IMR-90 (cell line): ENCODE results near the gene SLC26A4. TPM values are rescaled to one million over a fixed set of nuclear protein-coding genes. Genes with fewer than 3 reads are reported as not detected.

ENCODE experiments used
- ATAC-seq: fragments of 200-7000 bp; cut with Tn5 transposase; 2 replicates; pipeline ENCODE4 v1.9.1; 2020; ENCODE audit warnings: low read depth, mild to moderate bottlenecking, moderate library complexity
- BruUV-seq: library from RNA; stranded (reverse); fragments of 400-500 nt; replicated peaks from 2 replicates; lab custom pipeline; 2021; lab: Mats Ljungman, UMichigan
- CTCF ChIA-PET: fragments of 300-600 bp; formaldehyde crosslinking; extraction: SDS; loops from one replicate; lab custom pipeline; 2021; ENCODE audit warnings: antibody characterized with exemption; lab: Yijun Ruan, JAX
- POLR2A ChIA-PET: fragments of 300-600 bp; sonication (Branson Sonifier 250); formaldehyde crosslinking; loops from one replicate; lab custom pipeline; 2022; ENCODE audit warnings: antibody characterized with exemption; ENCODE audit not compliant: unreplicated experiment; lab: Charles Lee
- DNase-seq: peaks from one replicate; pipeline ENCODE4 v3.0.0; 2013
- H2AFZ ChIP-seq: replicated peaks from 2 replicates; pipeline ENCODE3; 2013; ENCODE audit warnings: low read length, mild to moderate bottlenecking; ENCODE audit not compliant: poor library complexity
- H2AK5ac ChIP-seq: 2 replicates; pipeline ENCODE4 v1.6.1; 2013; ENCODE audit warnings: low read depth, low read length, inconsistent platforms
- H2AK9ac ChIP-seq: replicated peaks from 2 replicates; pipeline ENCODE3; 2013; ENCODE audit warnings: mild to moderate bottlenecking, low read depth, low read length, moderate library complexity; ENCODE audit not compliant: poor library complexity
- H2BK120ac ChIP-seq: 2 replicates; pipeline ENCODE4 v1.6.1; 2013; ENCODE audit warnings: low read depth, low read length, inconsistent platforms
- H2BK15ac ChIP-seq: 3 replicates; pipeline ENCODE4 v1.6.1; 2013; ENCODE audit warnings: low read depth, low read length, inconsistent platforms
- H2BK20ac ChIP-seq: 2 replicates; pipeline ENCODE4 v1.6.1; 2013; ENCODE audit warnings: low read depth, mild to moderate bottlenecking, inconsistent platforms, low read length, moderate library complexity
- H2BK5ac ChIP-seq: 2 replicates; pipeline ENCODE4 v1.6.1; 2013; ENCODE audit warnings: mild to moderate bottlenecking, low read depth, low read length, inconsistent platforms; ENCODE audit not compliant: poor library complexity, severe bottlenecking
- H3K14ac ChIP-seq: replicated peaks from 2 replicates; pipeline ENCODE4 v1.6.1; 2013; ENCODE audit warnings: low read depth, low read length, inconsistent platforms
- H3K18ac ChIP-seq: 2 replicates; pipeline ENCODE4 v1.6.1; 2013; ENCODE audit warnings: low read depth, low read length, control low read depth
- H3K23ac ChIP-seq: 2 replicates; pipeline ENCODE4 v1.6.1; 2013; ENCODE audit warnings: low read depth, low read length, inconsistent platforms
- H3K27ac ChIP-seq: 2 replicates; pipeline ENCODE4 v1.5.1; 2013; ENCODE audit warnings: mild to moderate bottlenecking, control low read depth, low read length; ENCODE audit not compliant: insufficient read depth
- H3K27me3 ChIP-seq: 2 replicates; pipeline ENCODE4 v1.6.1; 2013; ENCODE audit warnings: low read length; ENCODE audit not compliant: control insufficient read depth, insufficient read depth
- H3K36me3 ChIP-seq: 2 replicates; pipeline ENCODE4 v1.6.1; 2013; ENCODE audit warnings: low read length, mixed read lengths; ENCODE audit not compliant: control insufficient read depth, insufficient read depth
- H3K4ac ChIP-seq: 2 replicates; pipeline ENCODE4 v1.6.1; 2013; ENCODE audit warnings: low read depth, low read length, inconsistent platforms
- H3K4me1 ChIP-seq: 2 replicates; pipeline ENCODE4 v1.6.1; 2013; ENCODE audit warnings: low read length, mixed read lengths; ENCODE audit not compliant: control insufficient read depth, insufficient read depth
- H3K4me2 ChIP-seq: 2 replicates; pipeline ENCODE4 v1.6.1; 2013; ENCODE audit warnings: low read depth, mild to moderate bottlenecking, control low read depth, low read length, moderate library complexity
- H3K4me3 ChIP-seq: 2 replicates; pipeline ENCODE4 v1.5.1; 2013; ENCODE audit warnings: low read depth, mild to moderate bottlenecking, control low read depth, low read length, moderate library complexity; ENCODE audit not compliant: insufficient read depth
- H3K56ac ChIP-seq: 2 replicates; pipeline ENCODE4 v1.6.1; 2013; ENCODE audit warnings: low read length, inconsistent platforms; ENCODE audit not compliant: insufficient read depth; ENCODE audit errors: extremely low read depth
- H3K79me1 ChIP-seq, 2 experiments: 2 replicates each; pipeline ENCODE4 v1.6.1; 2013; ENCODE audit warnings: low read length in 2 of 2, inconsistent platforms in 1 of 2, low read depth in 1 of 2
- H3K9ac ChIP-seq: 2 replicates; pipeline ENCODE4 v1.6.1; 2013; ENCODE audit warnings: low read depth, low read length, control low read depth
- H3K9me1 ChIP-seq: 2 replicates; pipeline ENCODE4 v1.6.1; 2013; ENCODE audit warnings: low read length, inconsistent platforms; ENCODE audit not compliant: insufficient read depth
- H3K9me3 ChIP-seq: 2 replicates; pipeline ENCODE4 v1.6.1; 2013; ENCODE audit warnings: low read length; ENCODE audit not compliant: control insufficient read depth, insufficient read depth
- H4K20me1 ChIP-seq: 2 replicates; pipeline ENCODE4 v1.6.1; 2013; ENCODE audit warnings: low read length, inconsistent platforms; ENCODE audit not compliant: insufficient read depth
- H4K5ac ChIP-seq: 2 replicates; pipeline ENCODE4 v1.6.1; 2013; ENCODE audit warnings: mild to moderate bottlenecking, low read depth, low read length, control low read depth
- H4K8ac ChIP-seq, 2 experiments: 2 replicates each; pipeline ENCODE4 v1.6.1; 2013; ENCODE audit warnings: low read depth in 2 of 2, low read length in 2 of 2, control low read depth in 1 of 2, inconsistent platforms in 1 of 2
- H4K91ac ChIP-seq: 2 replicates; pipeline ENCODE4 v1.6.1; 2013; ENCODE audit warnings: low read depth, low read length, inconsistent platforms; ENCODE audit not compliant: insufficient read depth
- BHLHE40 ChIP-seq: fragments of 150-350 bp; IDR thresholded peaks from 2 replicates; pipeline ENCODE4 v1.6.1; 2016; ENCODE audit warnings: mild to moderate bottlenecking, low read depth, low read length
- CEBPB ChIP-seq: IDR thresholded peaks from 2 replicates; pipeline ENCODE4 v1.6.1; 2012; ENCODE audit warnings: low read depth, low read length, improper control_type of control experiment
- CHD1 ChIP-seq: IDR thresholded peaks from 2 replicates; pipeline ENCODE4 v1.6.1; 2012; ENCODE audit warnings: low read depth, low read length, improper control_type of control experiment
- FOS ChIP-seq: fragments of 150-350 bp; IDR thresholded peaks from 2 replicates; pipeline ENCODE4 v1.6.1; 2016; ENCODE audit warnings: low read depth, low read length
- MAFK ChIP-seq: IDR thresholded peaks from 2 replicates; pipeline ENCODE4 v1.6.1; 2012; ENCODE audit warnings: low read depth, low read length, improper control_type of control experiment
- MAZ ChIP-seq: IDR thresholded peaks from 2 replicates; pipeline ENCODE4 v1.6.1; 2012; ENCODE audit warnings: low read depth, mild to moderate bottlenecking, low read length, improper control_type of control experiment, moderate library complexity, borderline replicate concordance
- MXI1 ChIP-seq: IDR thresholded peaks from 2 replicates; pipeline ENCODE4 v1.6.1; 2012; ENCODE audit warnings: low read depth, mild to moderate bottlenecking, low read length, moderate library complexity, borderline replicate concordance
- NFE2L2 ChIP-seq: fragments of 150-350 bp; IDR thresholded peaks from 2 replicates; pipeline ENCODE4 v1.6.1; 2016; ENCODE audit warnings: low read depth, mild to moderate bottlenecking, low read length
- RAD21 ChIP-seq: IDR thresholded peaks from 2 replicates; pipeline ENCODE4 v1.6.1; 2012; ENCODE audit warnings: low read length, improper control_type of control experiment
- RCOR1 ChIP-seq: IDR thresholded peaks from 2 replicates; pipeline ENCODE4 v1.6.1; 2012; ENCODE audit warnings: mild to moderate bottlenecking, low read length, improper control_type of control experiment; ENCODE audit not compliant: insufficient replicate concordance
- SMC3 ChIP-seq: fragments of 150-350 bp; IDR thresholded peaks from 2 replicates; pipeline ENCODE4 v1.6.1; 2016; ENCODE audit warnings: low read depth, mild to moderate bottlenecking, antibody characterized with exemption, low read length, moderate library complexity
- USF2 ChIP-seq: fragments of 150-350 bp; IDR thresholded peaks from 2 replicates; pipeline ENCODE4 v1.6.1; 2017; ENCODE audit warnings: mild to moderate bottlenecking, antibody characterized with exemption, low read length, low read depth
- WGBS, 2 experiments: methylation state at CpG; one replicate each; pipeline versions ENCODE4 v1.1.5 to v1.1.7; 2013; ENCODE audit warnings: missing lambda C conversion rate in 2 of 2; ENCODE audit not compliant: insufficient read length in 1 of 2; ENCODE audit errors: extremely low coverage in 2 of 2; 5-methylcytosine and 5-hydroxymethylcytosine counted together
- dilution Hi-C: fragments of 300-500 bp; cut with HindIII; formaldehyde crosslinking; loops from one replicate; pipeline ENCODE4 v1.14.3; 2018; ENCODE audit warnings: low sequenced_read_pairs; ENCODE audit not compliant: unreplicated experiment
- in situ Hi-C: fragments of 300-500 bp; cut with MboI; formaldehyde crosslinking; loops from 3 replicates; pipeline ENCODE4 v1.14.3; 2019; ENCODE audit warnings: low sequenced_read_pairs, inconsistent platforms, mixed read lengths
- intact Hi-C: fragments of 100-400 bp; cut with micrococcal nuclease; formaldehyde crosslinking; loops from 2 replicates; pipeline ENCODE4 v1.10.0; 2022
- polyA plus RNA-seq, 3 experiments: library from polyadenylated mRNA; depleted of rRNA; stranded (reverse); fragments of >200 nt; gene quantifications; 2 replicates each; pipeline ENCODE4 v1.2.3, GENCODE V29; 2012; ENCODE audit warnings: low replicate concordance in 1 of 3
- total RNA-seq: library from RNA; depleted of rRNA; stranded (reverse); fragments of >200 nt; gene quantifications from 2 replicates; pipeline ENCODE4 v1.2.3, GENCODE V29; 2012
- TF ChIP-seq, protein P1 (sequence below): conservative IDR thresholded peaks from 2 replicates; pipeline ENCODE4 v1.5.1; 2012; ENCODE audit warnings: mild to moderate bottlenecking, low read depth, low read length, improper control_type of control experiment

SLC26A4 gene
- total and polyA plus RNA-seq, 2 of the 4 experiments (the other 2 are of a cell fraction): 0.09 to 1.1 TPM

DNA sequence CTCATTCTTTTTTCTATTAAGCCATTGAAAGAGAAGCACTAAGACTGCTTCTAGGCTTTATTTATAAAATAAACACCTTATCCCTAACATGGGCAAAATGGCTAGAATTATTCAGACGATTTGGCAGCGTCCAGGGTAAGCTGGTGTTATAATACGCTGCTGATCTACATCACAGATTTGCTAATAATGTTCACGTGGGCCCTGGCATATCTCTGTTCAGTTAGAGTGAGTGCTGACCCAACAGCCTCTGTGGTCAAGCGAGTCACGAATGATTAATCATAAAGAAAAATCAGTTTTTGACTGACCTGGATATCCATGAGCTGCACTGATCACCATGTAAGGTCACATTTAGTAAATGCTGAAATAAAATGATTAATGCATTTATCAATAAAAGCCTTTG, 54.9 kb downstream of the SLC26A4 start:
- TF ChIP-seq RCOR1: no peak
- TF ChIP-seq BHLHE40: peak; percentile 21; the same call in 1 of the 2 replicates
- no peak for TF ChIP-seq MXI1
- TF ChIP-seq FOS: no peak
- no peak for TF ChIP-seq CHD1
- no peak for TF ChIP-seq NFE2L2
- TF ChIP-seq RAD21: no peak
- peak; percentile 72 for TF ChIP-seq USF2
- TF ChIP-seq, protein P1, sequence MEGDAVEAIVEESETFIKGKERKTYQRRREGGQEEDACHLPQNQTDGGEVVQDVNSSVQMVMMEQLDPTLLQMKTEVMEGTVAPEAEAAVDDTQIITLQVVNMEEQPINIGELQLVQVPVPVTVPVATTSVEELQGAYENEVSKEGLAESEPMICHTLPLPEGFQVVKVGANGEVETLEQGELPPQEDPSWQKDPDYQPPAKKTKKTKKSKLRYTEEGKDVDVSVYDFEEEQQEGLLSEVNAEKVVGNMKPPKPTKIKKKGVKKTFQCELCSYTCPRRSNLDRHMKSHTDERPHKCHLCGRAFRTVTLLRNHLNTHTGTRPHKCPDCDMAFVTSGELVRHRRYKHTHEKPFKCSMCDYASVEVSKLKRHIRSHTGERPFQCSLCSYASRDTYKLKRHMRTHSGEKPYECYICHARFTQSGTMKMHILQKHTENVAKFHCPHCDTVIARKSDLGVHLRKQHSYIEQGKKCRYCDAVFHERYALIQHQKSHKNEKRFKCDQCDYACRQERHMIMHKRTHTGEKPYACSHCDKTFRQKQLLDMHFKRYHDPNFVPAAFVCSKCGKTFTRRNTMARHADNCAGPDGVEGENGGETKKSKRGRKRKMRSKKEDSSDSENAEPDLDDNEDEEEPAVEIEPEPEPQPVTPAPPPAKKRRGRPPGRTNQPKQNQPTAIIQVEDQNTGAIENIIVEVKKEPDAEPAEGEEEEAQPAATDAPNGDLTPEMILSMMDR: no peak
- TF ChIP-seq SMC3: no peak
- no peak for TF ChIP-seq CEBPB
- no peak for TF ChIP-seq MAFK
- TF ChIP-seq MAZ: no peak
- Histone ChIP-seq H3K18ac (no peak overlapping the region), H3K27me3 (no peaks in the 10 kb centered on the region), H4K5ac (no peak overlapping the region), H3K36me3 (no peaks in the 10 kb centered on the region), H3K4me2 (no peak overlapping the region), H3K79me1 (no peaks in the 10 kb centered on the region), H3K4ac (no peak overlapping the region), H3K56ac (no peak overlapping the region), H4K91ac (no peak overlapping the region), H3K14ac (no peak overlapping the region), H4K8ac (no peak overlapping the region), H3K4me3 (no peak overlapping the region), H2BK5ac (no peak overlapping the region), H2BK120ac (no peak overlapping the region), H3K9ac (no peak overlapping the region), H2AFZ (no peak overlapping the region), H3K9me1 (no peaks in the 10 kb centered on the region), H2BK15ac (no peak overlapping the region), H2BK20ac (no peak overlapping the region), H2AK5ac (no peak overlapping the region), H2AK9ac (no peak overlapping the region), H3K23ac (no peak overlapping the region), H4K20me1 (no peaks in the 10 kb centered on the region), H3K27ac (no peak overlapping the region), H3K9me3 (no peaks in the 10 kb centered on the region), H3K4me1 (peaks cover 2% of the 10 kb centered on the region; the same call in 1 of the 2 replicates)
- no CpG with 5 or more reads among the region's 6 CpGs for WGBS, 2 experiments
- ATAC-seq (peak; percentile 27; the same call in 1 of the 2 replicates), DNase-seq (peak; percentile 57)
- ChIA-PET CTCF (no interaction called here), POLR2A (no interaction called here)
- in situ Hi-C loops (no loop called here), dilution Hi-C loops (loop anchor here (25.0 kb wide), 1 partner anchor 253 kb away; the partner anchor contains the start of gene GPR22), intact Hi-C loops (no loop called here)
- BruUV-seq: no TSS peak
